GM18907 (cell line): Measurements from ENCODE around the gene INPP5F.
A peak's percentile ranks its signal among the peaks of the same experiment; 100 is the strongest.

ENCODE experiments used
- ATAC-seq: cut with Tn5 transposase; IDR thresholded peaks from one replicate; pipeline ENCODE4 v1.9.1; 2021; ENCODE audit warnings: mild to moderate bottlenecking, moderate library complexity; ENCODE audit not compliant: unreplicated experiment

Gene INPP5F, protein sequence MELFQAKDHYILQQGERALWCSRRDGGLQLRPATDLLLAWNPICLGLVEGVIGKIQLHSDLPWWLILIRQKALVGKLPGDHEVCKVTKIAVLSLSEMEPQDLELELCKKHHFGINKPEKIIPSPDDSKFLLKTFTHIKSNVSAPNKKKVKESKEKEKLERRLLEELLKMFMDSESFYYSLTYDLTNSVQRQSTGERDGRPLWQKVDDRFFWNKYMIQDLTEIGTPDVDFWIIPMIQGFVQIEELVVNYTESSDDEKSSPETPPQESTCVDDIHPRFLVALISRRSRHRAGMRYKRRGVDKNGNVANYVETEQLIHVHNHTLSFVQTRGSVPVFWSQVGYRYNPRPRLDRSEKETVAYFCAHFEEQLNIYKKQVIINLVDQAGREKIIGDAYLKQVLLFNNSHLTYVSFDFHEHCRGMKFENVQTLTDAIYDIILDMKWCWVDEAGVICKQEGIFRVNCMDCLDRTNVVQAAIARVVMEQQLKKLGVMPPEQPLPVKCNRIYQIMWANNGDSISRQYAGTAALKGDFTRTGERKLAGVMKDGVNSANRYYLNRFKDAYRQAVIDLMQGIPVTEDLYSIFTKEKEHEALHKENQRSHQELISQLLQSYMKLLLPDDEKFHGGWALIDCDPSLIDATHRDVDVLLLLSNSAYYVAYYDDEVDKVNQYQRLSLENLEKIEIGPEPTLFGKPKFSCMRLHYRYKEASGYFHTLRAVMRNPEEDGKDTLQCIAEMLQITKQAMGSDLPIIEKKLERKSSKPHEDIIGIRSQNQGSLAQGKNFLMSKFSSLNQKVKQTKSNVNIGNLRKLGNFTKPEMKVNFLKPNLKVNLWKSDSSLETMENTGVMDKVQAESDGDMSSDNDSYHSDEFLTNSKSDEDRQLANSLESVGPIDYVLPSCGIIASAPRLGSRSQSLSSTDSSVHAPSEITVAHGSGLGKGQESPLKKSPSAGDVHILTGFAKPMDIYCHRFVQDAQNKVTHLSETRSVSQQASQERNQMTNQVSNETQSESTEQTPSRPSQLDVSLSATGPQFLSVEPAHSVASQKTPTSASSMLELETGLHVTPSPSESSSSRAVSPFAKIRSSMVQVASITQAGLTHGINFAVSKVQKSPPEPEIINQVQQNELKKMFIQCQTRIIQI

DNA sequence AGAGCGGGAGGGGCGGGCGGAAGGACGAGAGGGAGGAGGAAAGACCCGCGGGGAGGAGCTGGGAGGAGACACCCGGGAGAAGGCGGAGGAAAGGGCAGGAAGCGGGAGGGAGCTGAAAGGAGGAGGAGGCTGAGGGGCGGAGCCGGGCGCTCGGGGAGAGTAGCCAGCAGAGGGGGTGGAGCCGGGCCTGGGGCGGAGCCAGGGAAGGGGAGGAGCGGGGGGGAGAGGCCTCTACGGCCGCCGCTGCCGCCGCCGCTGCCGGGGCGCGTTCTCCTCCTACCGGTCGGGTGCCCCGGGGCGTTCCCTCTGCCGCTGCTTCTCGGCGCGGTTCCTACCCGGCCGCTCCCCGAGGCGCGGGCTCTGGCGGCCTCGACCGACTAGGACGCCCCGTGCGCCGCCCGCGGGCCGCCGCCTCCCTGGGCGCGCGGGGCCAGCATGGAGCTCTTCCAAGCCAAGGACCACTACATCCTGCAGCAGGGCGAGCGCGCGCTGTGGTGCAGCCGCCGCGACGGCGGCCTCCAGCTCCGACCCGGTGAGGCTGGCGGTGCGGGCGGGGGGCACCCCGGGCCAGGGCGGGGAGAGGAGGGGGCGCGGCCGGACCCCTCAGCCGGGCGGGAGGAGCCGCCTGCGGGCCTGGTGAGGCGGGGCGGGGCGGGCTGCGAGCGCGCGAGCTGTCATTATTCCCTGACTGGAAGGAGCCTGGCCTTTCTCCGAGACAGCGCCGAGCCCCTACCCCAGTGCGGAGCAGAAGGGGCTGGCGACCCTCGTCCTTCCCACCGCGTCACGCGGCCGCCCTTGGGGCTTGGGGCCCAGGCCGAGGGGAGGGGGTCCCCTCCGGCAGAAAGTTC lies at the start of gene INPP5F:
TSS of gene INPP5F (plus strand) at position 223 of the 848 bp plus-strand sequence. CDS start at position 436, 213 bp downstream.
- ATAC-seq, result peak; percentile 91

DNA sequence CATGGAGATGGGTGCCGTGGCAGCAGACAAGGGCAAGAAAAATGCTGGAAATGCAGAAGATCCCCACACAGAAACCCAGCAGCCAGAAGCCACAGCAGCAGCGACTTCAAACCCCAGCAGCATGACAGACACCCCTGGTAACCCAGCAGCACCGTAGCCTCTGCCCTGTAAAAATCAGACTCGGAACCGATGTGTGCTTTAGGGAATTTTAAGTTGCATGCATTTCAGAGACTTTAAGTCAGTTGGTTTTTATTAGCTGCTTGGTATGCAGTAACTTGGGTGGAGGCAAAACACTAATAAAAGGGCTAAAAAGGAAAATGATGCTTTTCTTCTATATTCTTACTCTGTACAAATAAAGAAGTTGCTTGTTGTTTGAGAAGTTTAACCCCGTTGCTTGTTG lies 48.7 kb upstream of the INPP5F start:
- ATAC-seq, result no peak

DNA sequence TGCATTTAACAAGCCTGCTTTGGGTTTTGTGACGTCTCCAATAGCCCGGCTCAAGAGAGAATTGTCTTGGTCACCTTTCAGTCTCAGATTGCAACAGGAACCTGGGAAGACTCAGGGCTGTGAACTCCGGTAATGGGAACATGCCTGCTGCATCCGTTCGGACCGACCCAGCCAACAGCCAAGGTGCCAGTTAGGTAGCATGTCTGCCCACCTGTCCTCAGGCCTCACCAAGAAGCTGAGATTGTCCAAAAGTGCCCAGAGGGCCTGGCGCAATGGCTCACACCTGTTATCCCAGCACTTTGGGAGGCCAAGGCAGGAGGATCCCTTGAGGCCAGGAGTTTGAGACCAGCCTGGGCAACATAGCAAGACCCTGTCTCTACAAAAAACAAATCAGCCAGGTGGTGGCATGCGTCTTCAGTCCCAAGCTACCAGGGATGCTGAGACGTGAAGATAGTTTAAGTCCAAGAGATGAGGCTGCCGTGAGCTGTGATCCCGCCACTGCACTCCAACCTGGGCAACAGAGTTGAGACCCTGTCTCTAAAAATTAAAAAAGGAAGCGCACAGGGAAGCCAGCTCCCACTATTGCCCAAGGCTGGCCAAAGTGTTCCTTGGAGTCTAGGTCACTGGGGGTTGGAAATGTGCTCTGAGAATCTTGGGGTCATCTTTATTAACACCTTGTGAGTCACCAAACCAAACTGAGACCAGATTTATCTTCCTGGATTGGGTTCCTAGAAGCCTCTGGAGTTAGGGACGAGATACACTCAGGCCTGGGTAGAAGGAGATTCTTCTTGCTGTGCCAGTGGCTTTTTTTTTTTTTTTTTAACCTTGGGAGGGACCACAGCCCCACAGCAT lies 47.7 kb upstream of the INPP5F start:
- no peak for ATAC-seq

DNA sequence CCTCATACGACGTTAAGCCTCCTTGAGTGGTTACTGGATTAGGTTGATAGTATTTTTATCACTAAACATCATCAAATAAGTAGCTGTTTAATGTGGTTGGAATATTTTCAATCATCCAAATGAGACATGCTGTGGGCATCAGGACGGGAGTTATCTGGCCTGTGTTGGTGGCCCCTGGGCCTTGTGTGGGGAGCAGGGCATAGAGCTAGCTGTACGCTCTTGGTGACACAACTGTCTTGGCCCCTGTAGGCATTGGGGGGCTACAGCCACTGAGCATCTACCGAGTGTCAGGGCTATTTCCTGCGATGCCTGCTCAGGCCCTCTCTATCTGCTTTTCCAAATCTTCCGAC lies 46.4 kb upstream of the INPP5F start:
- ATAC-seq, result no peak

DNA sequence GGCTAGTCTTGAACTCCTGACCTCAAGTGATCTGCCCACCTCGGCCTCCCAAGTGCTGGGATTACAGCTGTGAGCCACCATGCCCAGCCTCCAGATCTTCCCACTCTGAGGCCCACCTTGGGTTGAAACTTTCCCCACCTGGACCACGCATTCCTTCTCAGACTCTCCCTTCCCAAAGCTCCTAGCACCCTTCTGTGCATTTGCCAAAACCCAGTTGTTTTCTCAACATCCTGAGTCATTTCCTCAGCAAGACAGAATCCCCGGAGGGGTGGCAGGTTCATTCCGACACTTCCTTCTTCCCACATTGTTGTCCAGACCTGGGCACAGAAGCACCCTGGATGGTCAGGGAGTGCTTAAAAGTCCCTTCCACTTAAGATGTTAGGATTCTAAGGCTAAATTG lies 45.8 kb upstream of the INPP5F start:
- ATAC-seq, result no peak

DNA sequence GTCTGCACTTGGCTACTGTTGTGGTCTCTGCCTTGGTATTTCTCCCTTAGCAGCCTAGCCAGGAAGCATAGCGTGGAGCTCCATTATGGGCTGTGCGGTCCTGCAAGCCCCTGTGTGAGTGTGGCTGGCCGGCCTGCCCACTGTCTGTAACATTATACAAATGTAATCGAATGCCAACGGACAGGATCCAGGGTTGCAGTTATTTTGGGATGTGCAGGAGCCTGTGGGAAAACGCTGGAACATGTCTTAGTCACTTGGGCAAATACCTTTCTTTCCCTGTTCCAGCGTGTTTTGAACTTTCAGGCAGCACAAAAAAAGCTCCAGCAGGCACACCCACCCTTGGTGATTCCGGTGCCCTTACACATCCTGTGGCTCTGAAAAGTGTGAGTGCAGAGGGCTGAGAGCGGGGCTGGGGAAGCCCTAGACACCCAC lies 45.2 kb upstream of the INPP5F start:
- no peak for ATAC-seq

DNA sequence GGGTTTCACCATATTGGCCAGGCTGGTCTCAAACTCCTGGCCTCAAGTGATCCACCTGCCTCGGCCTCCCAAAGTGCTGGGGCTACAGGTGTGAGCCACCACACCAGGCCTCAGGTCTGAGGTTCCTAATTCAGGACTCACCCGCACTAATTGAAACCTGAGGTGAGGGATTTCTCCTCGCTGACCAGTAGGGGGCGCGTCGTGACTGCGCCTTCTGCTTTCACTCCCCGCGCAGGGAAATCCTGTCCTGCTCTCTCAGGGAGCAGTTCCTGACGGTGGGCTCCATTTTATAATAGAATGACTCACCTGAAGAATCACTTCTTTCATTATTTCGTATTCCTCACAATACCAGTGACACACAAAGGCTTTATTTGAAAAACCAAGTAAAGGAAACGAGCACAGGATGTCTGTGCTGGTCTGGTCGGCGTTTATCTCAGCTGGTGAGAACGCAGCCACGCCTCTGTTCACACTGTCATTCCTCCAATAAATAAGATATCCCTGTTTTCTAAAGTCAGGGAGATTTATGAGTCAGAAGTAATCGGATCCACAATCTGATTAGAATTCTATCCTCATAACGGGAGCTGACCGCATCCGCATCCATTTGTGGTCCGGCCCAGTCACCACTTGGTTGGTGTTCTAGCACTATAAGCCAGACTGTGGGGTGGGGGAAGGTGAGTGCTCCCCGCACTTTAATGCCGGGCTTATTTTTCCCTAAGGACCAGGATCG lies 39.2 kb upstream of the INPP5F start:
- peak; percentile 88 for ATAC-seq

DNA sequence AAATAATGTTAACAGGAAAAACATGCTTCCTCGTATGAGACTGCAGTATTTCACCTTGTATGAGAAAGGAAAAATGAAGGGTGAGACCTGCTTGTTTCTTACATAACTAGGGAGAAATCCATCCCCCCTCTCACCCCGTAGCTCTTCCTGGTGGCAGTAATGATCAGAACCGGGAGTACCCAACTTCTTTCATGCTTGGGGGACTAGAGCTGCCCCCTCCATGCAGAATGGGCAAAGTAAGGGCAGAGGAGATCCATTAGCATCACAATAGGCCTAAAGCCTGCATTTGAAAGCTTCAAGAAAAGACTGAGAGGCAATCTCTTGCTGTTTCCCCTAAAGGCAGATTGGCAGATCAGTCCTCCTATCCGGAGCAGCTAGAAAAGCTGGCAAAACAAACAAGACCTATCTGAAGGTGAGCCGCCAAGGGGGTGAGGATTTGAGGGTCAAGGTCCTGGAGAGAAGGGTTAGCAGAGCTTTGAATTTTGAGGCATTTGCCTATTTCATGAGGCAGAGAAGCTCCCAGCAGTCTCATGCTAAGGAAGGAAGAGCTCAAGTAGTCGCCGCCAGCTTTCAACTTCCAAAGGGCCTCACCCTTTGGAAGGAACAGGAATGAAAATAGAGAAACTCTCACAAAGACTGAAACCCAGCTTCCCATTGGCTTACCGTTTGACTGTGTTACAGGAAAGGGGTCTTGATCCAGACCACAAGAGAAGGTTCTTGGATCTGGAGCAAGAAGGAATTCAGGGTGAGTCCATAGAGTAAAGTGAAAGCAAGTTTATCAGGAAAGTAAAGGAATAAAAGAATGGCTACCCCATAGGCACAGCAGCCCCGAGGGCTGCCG lies 38.4 kb upstream of the INPP5F start:
- no peak for ATAC-seq

DNA sequence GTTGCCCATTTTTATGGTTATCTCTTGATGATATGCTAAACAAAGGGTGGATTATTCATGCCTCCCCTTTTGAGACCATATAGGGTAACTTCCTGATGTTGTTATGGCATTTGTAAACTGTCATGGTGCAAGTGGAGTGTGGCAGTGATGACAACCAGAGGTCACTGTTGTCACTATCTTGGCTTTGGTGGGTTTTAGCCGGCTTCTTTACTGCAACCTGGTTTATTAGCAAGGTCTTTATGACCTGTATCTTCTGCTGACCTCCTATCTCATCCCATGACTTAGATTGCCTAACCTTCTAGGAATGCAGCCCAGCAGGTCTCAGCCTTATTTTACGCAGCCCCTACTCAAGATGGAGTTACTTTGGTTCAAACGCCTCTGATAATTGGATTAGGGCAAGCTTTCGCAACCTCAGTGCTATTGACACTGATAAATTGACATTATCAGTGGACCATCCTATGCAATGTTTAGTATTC lies 37.8 kb upstream of the INPP5F start:
- ATAC-seq, result no peak

DNA sequence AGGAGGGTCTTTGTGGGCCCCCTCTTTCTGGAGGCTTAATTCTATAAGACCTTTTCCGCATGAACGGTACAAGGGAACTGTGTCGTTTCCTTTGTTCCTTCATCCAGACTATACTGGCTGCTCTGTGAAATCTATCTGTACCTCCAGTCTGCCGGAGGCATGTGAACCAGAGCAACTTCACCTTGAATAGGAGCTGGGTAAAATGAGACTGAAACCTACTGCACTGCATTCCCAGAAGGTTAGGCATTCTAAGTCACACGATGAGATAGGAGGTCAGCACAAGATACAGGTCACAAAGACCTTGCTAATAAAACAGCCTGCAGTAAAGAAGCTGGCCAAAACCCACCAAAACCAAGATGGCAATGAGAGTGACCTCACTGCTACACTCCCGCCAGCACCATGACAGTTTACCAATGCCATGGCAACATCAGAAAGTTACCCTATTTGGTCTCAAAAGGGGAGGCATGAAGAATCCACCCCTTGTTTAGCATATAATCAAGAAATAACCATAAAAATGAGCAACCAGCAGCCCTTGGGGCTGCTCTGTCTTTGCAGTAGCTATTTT lies 36.8 kb upstream of the INPP5F start:
- no peak for ATAC-seq

DNA sequence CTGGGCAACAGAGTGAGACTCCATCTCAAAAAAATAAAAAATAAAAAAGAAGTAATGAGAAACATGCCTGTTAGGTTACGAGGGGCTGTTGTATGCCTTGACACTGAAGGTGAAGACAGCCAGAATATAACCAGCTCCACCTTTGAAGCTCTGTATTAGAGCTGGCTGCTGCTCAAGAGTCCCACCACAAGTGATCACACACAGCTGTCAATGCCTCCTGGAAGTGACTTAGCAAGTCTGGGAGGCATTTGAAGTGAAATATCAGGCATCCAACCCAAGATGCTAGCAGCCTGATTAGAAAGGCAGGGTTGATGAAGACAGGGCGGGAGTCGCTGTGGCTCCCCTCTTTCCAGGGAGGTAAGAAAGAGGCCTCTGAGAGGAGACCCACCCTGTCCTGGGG lies 34.1 kb upstream of the INPP5F start:
- no peak for ATAC-seq

DNA sequence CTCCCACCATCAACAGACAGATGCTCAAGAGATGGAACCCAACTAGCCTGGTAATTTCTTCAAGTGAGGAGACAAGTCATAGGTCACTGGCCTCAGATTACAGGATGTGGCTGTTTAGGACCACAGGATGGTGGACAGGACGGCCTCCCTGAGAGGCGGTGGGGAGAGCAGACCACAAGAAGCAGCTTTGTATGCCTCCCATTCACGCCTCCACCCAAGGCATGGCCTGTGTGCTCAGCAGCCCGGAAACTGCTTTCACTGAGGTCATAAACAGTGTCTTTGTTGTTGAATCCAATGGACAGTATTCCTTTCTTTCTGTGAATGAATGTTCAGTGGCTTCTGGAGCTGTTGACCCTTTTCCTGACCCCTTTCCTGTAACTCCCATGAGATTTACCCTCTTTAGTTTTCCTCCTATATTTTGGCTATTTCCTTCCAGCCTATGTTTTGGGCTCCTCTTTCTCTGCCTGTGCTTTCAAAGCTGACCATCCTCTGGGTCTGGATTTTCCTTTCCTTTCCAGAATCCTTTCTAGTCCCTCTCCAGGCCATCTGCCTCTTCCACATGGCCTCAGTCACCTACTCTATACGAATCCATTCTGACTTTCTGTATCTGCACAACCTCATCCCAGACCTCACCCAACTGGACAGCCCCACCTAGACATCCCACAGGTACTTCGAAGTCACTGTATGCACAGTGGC lies 32.4 kb upstream of the INPP5F start:
- peak; percentile 60 for ATAC-seq

DNA sequence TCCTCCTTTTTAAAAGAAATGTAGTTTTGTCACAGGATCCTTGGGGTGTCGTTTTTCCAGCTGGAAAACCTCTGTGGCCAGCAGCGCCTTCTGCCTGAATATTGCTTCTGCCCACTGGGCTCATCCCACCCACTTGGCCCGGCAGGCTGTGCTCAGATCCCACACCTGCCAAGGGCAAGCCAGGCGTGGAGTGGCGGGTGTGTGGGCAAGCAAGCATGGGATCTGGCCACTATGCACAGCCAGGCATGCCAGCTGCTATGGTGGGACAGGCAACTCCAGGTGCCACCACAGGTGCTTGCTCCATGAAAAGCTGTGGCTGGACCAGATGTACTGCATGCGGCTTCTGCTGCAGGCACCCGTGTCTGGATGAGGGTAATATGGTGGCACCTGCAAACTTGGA lies 31.2 kb upstream of the INPP5F start:
- no peak for ATAC-seq

DNA sequence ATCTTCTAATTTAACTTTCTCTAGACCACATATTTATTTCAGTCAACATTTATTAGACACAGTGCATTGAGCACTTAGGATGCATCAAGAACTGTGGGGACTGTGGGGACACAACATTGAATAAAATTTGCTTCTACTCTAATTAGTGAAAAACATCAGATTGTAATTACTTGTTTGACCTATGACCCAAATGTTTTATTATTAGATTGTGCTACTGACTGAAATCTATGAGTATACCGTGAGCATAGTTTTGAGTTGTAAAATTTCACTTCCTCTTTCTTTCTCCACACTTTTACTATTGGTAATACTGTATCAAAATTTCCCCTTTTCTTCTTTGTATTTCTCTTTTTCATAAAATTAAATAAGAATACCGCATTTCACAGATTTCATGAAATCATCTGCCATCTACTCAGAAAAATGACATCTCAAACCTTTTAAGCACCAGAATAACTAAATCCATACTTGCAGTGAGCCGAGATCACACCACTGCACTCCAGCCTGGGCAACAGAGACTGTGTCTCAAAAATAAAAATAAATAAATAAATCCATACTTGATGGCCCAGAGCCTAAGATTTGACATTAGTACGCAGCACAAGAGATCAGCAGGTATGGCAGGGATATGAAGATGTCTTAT lies 25.4 kb upstream of the INPP5F start:
- ATAC-seq, result peak; percentile 63

DNA sequence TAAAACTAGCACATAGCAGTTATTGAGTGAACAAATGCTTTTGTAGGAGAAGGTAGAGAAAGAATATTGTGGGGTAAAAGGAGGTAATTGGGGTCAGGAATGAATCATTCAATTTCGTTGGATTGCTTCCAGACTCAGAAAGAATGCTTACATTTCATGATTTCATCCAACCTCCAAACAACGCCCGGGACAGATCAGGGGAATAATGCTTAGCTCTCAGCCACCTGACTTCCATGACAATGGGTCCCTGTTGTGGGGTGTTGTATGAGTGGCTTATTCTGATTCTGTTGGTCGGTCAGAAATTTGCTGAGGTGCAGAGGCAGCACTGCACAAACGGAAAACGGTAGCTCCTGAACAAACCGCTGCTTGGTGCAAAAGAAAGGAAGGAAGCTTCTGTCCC lies 24.0 kb upstream of the INPP5F start:
- no peak for ATAC-seq

DNA sequence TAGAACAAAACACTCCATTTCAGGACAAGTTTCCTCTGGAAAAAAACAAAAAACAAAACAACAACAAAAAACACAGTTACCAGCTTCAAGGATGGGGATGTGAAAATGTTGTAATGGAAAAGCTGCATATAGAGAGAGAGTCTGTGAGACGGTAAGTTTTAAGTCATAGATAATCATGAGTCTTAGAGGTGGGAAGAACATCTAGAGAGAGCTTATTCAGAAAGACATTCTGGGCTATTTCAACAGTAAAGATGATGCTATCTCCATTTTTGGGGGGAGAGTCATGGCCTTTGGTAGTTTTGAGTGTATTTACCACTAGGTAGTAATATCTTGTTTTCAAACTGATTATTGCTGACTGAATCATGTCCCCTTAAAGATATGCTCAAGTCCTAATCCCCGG lies 23.3 kb upstream of the INPP5F start:
- no peak for ATAC-seq
